ENCODE data around the gene GPATCH2.
A peak's percentile ranks its signal among the peaks of the same experiment; 100 is the strongest.
"Not testable (repeated sequence)": the region's sequence is repeated elsewhere in the genome, so short reads cannot be mapped to it uniquely, and the experiment has no call there.

The GPATCH2 gene

GRCh38 chr1:217630711-217631591 is at the start of gene GPATCH2, which contains the start of gene SPATA17:
GPATCH2 (minus strand) TSS chr1:217631090; CDS start chr1:217630971, 119 bp downstream.
SPATA17 (plus strand) TSS chr1:217631344; CDS start chr1:217631379, 35 bp downstream.
- DNase-seq: peak; percentile 90

- DNase-seq: peak; percentile 21
These were observed 43.3 kb upstream of the GPATCH2 start for GRCh38 chr1:217674028-217674729.

GRCh38 chr1:217673387-217673786 is 42.5 kb upstream of the GPATCH2 start:
- DNase-seq: peak; percentile 73

- no peak for DNase-seq
These were observed 37.6 kb upstream of the GPATCH2 start for GRCh38 chr1:217668351-217668940.

GRCh38 chr1:217661407-217661806 is 30.5 kb upstream of the GPATCH2 start:
- no peak for DNase-seq

GRCh38 chr1:217660353-217661062 is 29.6 kb upstream of the GPATCH2 start:
- DNase-seq: peak; percentile 8

GRCh38 chr1:217650674-217651073 is 19.8 kb upstream of the GPATCH2 start:
- no peak for DNase-seq

- DNase-seq: no peak
These were observed 16.9 kb upstream of the GPATCH2 start for GRCh38 chr1:217647791-217648190.

GRCh38 chr1:217642455-217642854 is 11.6 kb upstream of the GPATCH2 start:
- DNase-seq: no peak

- DNase-seq: no peak
These were observed 3.5 kb downstream of the GPATCH2 start for GRCh38 chr1:217627431-217627830.

GRCh38 chr1:217626321-217626720 is 4.6 kb downstream of the GPATCH2 start:
- no peak for DNase-seq

- DNase-seq: no peak
These were observed 8.8 kb downstream of the GPATCH2 start for GRCh38 chr1:217622042-217622441.

- DNase-seq: no peak
These were observed 10.1 kb downstream of the GPATCH2 start for GRCh38 chr1:217620814-217621213.

GRCh38 chr1:217617126-217617525 is 13.8 kb downstream of the GPATCH2 start:
- no peak for DNase-seq

- no peak for DNase-seq
These were observed 16.6 kb downstream of the GPATCH2 start for GRCh38 chr1:217614200-217614712.

GRCh38 chr1:217605390-217605789 is 25.5 kb downstream of the GPATCH2 start:
- DNase-seq: no peak

GRCh38 chr1:217602380-217602779 is 28.5 kb downstream of the GPATCH2 start:
- no peak for DNase-seq

GRCh38 chr1:217599154-217599553 is 31.7 kb downstream of the GPATCH2 start:
- no peak for DNase-seq

GRCh38 chr1:217590598-217590997 is 40.3 kb downstream of the GPATCH2 start:
- DNase-seq: no peak

GRCh38 chr1:217586586-217586985 is 44.3 kb downstream of the GPATCH2 start:
- DNase-seq: no peak

GRCh38 chr1:217585577-217585976 is 45.3 kb downstream of the GPATCH2 start:
- no peak for DNase-seq

- DNase-seq: not testable (repeated sequence)
These were observed 46.5 kb downstream of the GPATCH2 start for GRCh38 chr1:217584286-217584811.
